AG09309 (cell line): Measurements from ENCODE around the gene MSX2.

Experiments
- DNase-seq: peaks from one replicate; pipeline ENCODE4 v3.0.0-alpha.2; 2010; ENCODE audit warnings: low read depth
- H3K4me3 ChIP-seq: 2 replicates; pipeline ENCODE4 v1.5.1; 2011; ENCODE audit warnings: mild to moderate bottlenecking, low read depth, low read length, moderate library complexity; ENCODE audit not compliant: control insufficient read depth
- TF ChIP-seq, protein P1 (sequence below): IDR thresholded peaks from 2 replicates; pipeline ENCODE4 v1.5.1; 2011; ENCODE audit warnings: mild to moderate bottlenecking, low read depth, low read length, inconsistent platforms; ENCODE audit not compliant: insufficient read depth, control insufficient read depth; ENCODE audit errors: missing control alignments

The MSX2 gene

DNA sequence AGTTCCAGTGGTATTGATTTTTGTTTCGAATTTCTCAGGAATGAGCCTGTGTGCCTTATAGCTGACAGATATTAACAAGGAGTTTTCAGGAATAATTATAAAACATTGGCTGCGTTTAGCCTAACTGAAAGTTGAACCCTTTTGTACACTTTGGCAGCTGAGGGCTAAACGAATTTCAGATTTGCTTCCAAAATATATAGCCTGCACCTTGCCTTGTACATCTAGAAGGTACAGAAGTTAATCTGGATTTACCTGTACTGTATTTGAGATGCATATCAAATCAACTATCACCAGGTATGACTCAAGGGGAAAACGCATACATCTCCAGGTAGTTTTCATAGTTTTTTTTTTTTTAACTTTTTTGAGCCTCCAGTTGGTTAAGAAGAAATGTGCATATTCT is 1.9 kb upstream of the MSX2 start:
- DNase-seq, result no peak
- TF ChIP-seq, protein P1, sequence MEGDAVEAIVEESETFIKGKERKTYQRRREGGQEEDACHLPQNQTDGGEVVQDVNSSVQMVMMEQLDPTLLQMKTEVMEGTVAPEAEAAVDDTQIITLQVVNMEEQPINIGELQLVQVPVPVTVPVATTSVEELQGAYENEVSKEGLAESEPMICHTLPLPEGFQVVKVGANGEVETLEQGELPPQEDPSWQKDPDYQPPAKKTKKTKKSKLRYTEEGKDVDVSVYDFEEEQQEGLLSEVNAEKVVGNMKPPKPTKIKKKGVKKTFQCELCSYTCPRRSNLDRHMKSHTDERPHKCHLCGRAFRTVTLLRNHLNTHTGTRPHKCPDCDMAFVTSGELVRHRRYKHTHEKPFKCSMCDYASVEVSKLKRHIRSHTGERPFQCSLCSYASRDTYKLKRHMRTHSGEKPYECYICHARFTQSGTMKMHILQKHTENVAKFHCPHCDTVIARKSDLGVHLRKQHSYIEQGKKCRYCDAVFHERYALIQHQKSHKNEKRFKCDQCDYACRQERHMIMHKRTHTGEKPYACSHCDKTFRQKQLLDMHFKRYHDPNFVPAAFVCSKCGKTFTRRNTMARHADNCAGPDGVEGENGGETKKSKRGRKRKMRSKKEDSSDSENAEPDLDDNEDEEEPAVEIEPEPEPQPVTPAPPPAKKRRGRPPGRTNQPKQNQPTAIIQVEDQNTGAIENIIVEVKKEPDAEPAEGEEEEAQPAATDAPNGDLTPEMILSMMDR, result no peak
- no peak overlapping the region for H3K4me3 ChIP-seq

DNA sequence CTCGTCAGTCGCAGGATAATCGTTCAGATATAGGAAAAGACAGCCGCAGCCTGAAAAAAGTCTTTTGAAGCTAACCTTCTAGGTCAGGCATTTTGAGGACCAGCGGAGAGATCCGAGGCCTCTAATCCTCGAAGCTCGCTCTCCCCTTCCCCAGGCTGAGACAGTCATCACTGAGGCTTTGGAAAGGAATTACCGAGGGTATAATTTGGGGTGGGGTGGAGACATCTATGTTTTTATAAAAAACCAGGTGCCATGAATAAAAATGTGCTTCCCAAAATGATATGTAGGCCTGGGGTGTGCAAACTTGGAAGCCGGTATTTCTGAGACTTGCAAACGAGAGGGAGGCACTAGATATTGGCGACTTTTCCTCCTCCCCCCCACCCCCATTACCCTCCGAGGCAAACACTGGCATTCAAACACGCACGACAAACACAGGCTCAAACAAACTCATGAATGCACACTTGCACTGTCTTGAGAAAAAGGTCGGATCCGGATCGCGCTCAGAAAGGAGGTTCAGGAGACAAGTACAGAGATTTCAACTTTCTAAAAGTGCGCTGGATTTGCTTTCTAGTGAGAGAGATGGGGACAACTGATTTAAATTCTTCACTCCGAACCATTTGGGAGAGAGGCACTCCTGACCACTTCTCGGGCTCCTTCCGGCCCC is 935 bp upstream of the MSX2 start:
- no peak for DNase-seq
- TF ChIP-seq, protein P1, result no peak
- H3K4me3 ChIP-seq, result no peak overlapping the region; the same call in 1 of the 2 replicates

DNA sequence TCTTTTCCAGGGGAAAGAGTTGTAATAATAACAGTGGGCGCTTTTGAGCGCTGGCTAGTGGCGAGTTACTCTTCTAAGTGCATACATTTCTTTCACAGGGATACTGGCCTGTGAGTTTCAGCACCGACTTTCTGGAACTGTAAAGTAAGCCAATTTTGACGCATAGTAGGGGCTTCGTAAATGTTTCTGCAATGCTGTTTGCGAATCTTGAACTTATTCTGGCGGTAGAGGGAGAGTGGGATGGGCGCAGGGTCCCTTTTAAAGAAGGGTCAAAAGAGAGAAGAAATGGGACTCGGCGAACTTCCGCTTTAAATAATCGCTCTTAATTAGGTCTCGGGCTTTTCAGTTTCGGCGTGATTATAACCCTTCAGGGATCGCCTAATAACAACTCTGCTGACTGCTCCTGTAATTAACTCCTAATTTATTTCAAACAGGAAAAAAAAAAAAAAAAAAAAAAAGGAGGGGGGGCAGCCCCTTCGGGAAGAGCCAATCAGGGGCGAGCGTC is 351 bp upstream of the MSX2 start:
- H3K4me3 ChIP-seq, result peak overlapping the region; percentile 62
- TF ChIP-seq, protein P1, result no peak
- no peak for DNase-seq

DNA sequence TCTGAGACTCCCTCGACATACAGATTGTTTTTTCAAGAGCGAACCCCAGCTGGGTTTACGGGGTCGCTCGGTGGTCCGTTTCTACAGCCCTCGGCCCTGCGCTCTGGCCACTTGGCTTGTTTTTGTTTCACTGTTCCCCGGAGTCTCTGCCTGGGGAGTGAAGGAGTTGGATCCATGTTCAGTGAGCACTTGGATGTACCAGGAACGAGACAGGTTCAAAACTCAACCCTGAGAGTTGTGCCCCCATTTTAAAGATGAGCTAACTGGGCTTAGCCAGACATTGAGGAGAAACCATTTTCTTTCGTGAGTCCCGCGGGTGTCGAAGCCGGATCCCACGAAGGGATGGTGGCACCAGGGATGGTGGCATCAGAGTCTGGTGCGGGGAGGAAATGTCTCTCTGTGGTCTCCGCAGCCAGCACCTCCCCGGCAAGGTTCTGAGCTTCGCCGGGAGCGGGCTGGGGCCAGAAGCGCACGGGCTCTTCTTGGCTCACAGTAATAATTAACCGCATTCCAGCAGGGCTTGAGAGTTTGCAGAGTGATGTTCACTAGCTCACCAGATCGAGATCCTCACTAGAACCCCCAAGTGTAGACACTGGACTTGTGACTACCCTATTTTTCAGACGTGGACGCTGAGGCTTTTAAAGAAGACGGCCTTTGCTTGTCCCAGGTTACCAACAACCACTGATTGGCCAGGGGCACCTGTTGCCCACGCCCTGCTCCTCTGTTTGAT is 1.0 kb downstream of the MSX2 start:
- peak overlapping the region; percentile 62 for H3K4me3 ChIP-seq
- TF ChIP-seq, protein P1, result no peak
- DNase-seq, result no peak

DNA sequence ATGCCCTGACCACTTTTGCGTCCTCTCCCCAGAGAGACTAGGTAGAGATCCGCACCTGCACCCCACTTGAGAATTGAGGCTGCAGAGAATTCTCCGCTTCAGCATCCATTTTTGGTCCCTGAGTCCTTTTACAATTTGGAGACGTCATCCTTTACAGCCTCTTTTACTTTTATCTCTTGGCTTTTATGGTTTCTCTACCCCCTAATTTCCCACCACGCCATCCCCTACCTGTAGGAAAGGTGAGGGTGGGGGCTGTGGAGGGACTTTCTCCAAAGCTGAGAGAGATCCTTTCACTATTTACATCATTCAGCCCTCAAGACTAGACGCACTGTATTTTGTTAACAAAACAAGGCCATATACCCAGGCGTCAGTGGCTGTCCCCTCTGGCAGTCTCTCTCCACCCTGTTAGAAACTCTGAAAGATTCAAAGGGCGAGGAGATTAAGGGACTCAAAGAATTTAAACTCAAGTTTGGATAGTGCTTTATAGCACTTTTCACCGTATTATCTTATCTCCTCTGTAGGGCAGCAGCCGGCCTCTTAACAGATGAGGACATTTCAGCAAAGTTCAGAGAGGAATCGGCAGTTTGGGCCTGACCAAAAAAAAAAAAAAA is 1.7 kb downstream of the MSX2 start:
- H3K4me3 ChIP-seq, result peak overlapping the region; percentile 62
- DNase-seq, result no peak

More for the DNA sequence above, 1.7 kb downstream of the MSX2 start:
- TF ChIP-seq, protein P1, result no peak
